A549 treated with AZD2906 at 1 μM for 4 hours (cell line): ENCODE measurements around the gene KRR1. TPM values are rescaled to one million over a fixed set of nuclear protein-coding genes. Genes with fewer than 3 reads are reported as not detected.

Source experiments
- total RNA-seq: library from RNA; stranded (reverse); fragments of 200-300 nt; extraction: Qiagen RNA extraction; gene quantifications from 5 replicates; pipeline ENCODE4 v1.2.3, GENCODE V29; 2022

The KRR1 gene
- 47.6 to 82.7 TPM (median 52.7 TPM) in 5 replicates for total RNA-seq

GRCh38 chr12:75511116-75512048, at the start of gene KRR1:
TSS of gene KRR1 (minus strand) at chr12:75511609. CDS start at chr12:75511597, 12 bp downstream.

DNA sequence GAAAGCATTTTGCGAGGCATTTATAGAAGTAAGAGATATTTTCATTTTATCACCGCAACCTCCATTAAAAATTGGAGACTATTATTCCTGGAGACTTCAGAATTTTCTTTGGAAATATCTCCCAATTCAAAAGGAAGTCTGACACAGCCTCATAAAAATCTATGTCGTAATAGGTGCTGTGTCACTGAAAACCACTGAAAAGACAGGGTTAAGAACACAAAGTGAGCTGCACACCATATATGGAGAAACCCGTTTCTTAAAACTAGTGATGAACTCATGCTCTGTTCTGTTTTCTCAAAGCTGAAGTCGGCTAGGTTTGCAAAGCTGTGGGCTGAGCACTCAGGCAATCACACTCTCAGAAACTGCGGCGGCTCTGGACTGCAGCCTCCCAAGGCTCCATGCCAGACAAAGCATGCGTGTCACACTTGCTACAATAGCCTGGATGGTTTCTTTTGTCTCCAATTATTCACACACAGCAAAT, 30.9 kb downstream of the KRR1 start, which contains the start of gene GLIPR1:
TSS of gene GLIPR1 (plus strand) at position 287 of the 481 bp plus-strand sequence. CDS start at position 413, 126 bp downstream.

Other genes with a start within 250 kb of the KRR1 start
- gene CAPS2, start 181.3 kb downstream of the KRR1 start, total RNA-seq, result 0.99 to 2.3 TPM (median 1.5 TPM) in 5 replicates
- gene GLIPR1L1, start 176.9 kb downstream of the KRR1 start, total RNA-seq, result not detected in 5 replicates
- 0.14 to 0.24 TPM (median 0.17 TPM) in 4 of 5 replicates, not detected in the other for gene GLIPR1L2, start 120.5 kb downstream of the KRR1 start, total RNA-seq
- gene GLIPR1, start 30.9 kb downstream of the KRR1 start, total RNA-seq, result 20.4 to 29.9 TPM (median 27.1 TPM) in 5 replicates